HG03571 (cell line): Measurements from ENCODE around the gene TPBGL.

Experiments used
- ATAC-seq: cut with Tn5 transposase; IDR thresholded peaks from one replicate; pipeline ENCODE4 v1.9.1; 2021; ENCODE audit not compliant: unreplicated experiment

TPBGL gene

GRCh38 chr11:75240311-75241035 is at the start of gene TPBGL:
Gene TPBGL, plus strand, starts transcription at chr11:75240774. Its CDS starts 276 bp downstream, at chr11:75241050.
- no peak for ATAC-seq

GRCh38 chr11:75191330-75191717 is 49.2 kb upstream of the TPBGL start:
- ATAC-seq: no peak

GRCh38 chr11:75193271-75193670 is 47.3 kb upstream of the TPBGL start:
- ATAC-seq: no peak

GRCh38 chr11:75193711-75194110 is 46.9 kb upstream of the TPBGL start:
- no peak for ATAC-seq

- ATAC-seq: no peak
These were observed 46.4 kb upstream of the TPBGL start for GRCh38 chr11:75194147-75194546.

GRCh38 chr11:75195167-75195962 is 45.2 kb upstream of the TPBGL start:
- no peak for ATAC-seq

GRCh38 chr11:75196426-75196825 is 44.1 kb upstream of the TPBGL start:
- ATAC-seq: no peak

- ATAC-seq: no peak
These were observed 42.9 kb upstream of the TPBGL start for GRCh38 chr11:75197512-75198277.

GRCh38 chr11:75198278-75198973 is 42.1 kb upstream of the TPBGL start:
- no peak for ATAC-seq

- no peak for ATAC-seq
These were observed 41.1 kb upstream of the TPBGL start for GRCh38 chr11:75199412-75199955.

- no peak for ATAC-seq
These were observed 40.5 kb upstream of the TPBGL start for GRCh38 chr11:75200051-75200450.

GRCh38 chr11:75200531-75200930 is 40.0 kb upstream of the TPBGL start:
- no peak for ATAC-seq

- ATAC-seq: no peak
These were observed 38.8 kb upstream of the TPBGL start for GRCh38 chr11:75201771-75202170.

- no peak for ATAC-seq
These were observed 38.4 kb upstream of the TPBGL start for GRCh38 chr11:75202195-75202594.

GRCh38 chr11:75203138-75203537 is 37.4 kb upstream of the TPBGL start:
- no peak for ATAC-seq

- no peak for ATAC-seq
These were observed 36.9 kb upstream of the TPBGL start for GRCh38 chr11:75203641-75204011.

GRCh38 chr11:75204012-75204674 is 36.4 kb upstream of the TPBGL start:
- no peak for ATAC-seq

GRCh38 chr11:75204685-75205563 is 35.6 kb upstream of the TPBGL start:
- ATAC-seq: no peak

- ATAC-seq: no peak
These were observed 35.0 kb upstream of the TPBGL start for GRCh38 chr11:75205564-75206020.
